Prostate gland (tissue), 2 donors: ENCODE results near the gene SH3GLB1. TPM values are rescaled to one million over a fixed set of nuclear protein-coding genes. Genes with fewer than 3 reads are reported as not detected.

Experiments used
- DNase-seq: peaks from one replicate; pipeline ENCODE4 v3.0.0-alpha.2; 2019; ENCODE audit warnings: low spot score
- H3K27ac ChIP-seq, 2 donors: fragments of 200-600 bp; sonication (generic); 2 replicates each; pipeline ENCODE4 v1.5.1; 2017 to 2019
- H3K27me3 ChIP-seq: fragments of 200-600 bp; sonication (generic); replicated peaks from 2 replicates; pipeline ENCODE4 v1.5.1; 2019; ENCODE audit not compliant: insufficient read depth
- H3K36me3 ChIP-seq, 2 donors: fragments of 200-600 bp; sonication (generic); 1 replicate in 1 of 2; 2 replicates in 1 of 2; pipeline versions ENCODE4 v1.5.1 to v1.8.1; 2017 to 2019
- H3K4me1 ChIP-seq: fragments of 200-600 bp; sonication (generic); replicated peaks from 2 replicates; pipeline ENCODE4 v1.5.1; 2019
- H3K4me3 ChIP-seq, 2 donors: fragments of 200-600 bp; sonication (generic); 2 replicates each; pipeline ENCODE4 v1.5.1; 2017 to 2019
- H3K9me3 ChIP-seq: fragments of 200-600 bp; sonication (generic); 2 replicates; pipeline ENCODE4 v1.5.1; 2017
- POLR2A ChIP-seq: fragments of 450-650 bp; IDR thresholded peaks from one replicate; pipeline ENCODE4 v1.6.1; 2016; ENCODE audit warnings: antibody characterized with exemption, mild to moderate bottlenecking
- POLR2AphosphoS5 ChIP-seq: sonication (generic); formaldehyde crosslinking; IDR thresholded peaks from one replicate; pipeline ENCODE4 v1.6.1; 2017; ENCODE audit warnings: antibody characterized with exemption
- WGBS: methylation state at CpG from one replicate; pipeline ENCODE4 v1.1.5; 2018; 5-methylcytosine and 5-hydroxymethylcytosine counted together
- intact Hi-C: fragments of 100-400 bp; cut with DNase I; formaldehyde crosslinking; loops from one replicate; pipeline ENCODE4 v1.14.2; 2022
- total RNA-seq, 2 donors: library from RNA; depleted of rRNA; stranded (reverse); fragments of >200 nt; gene quantifications; one replicate each; pipeline ENCODE4 v1.1.0, GENCODE V29; 2016
- TF ChIP-seq, protein P1 (sequence below), 4 experiments: fragments of 200-600 bp in 2 of 4; fragments of 450-650 bp in 2 of 4; sonication (generic) in 2 of 4; IDR thresholded peaks; 1 replicate in 3 of 4; 2 replicates in 1 of 4; pipeline ENCODE4 v1.5.1; 2016 to 2019; ENCODE audit warnings: antibody characterized with exemption in 4 of 4, mild to moderate bottlenecking in 2 of 4, moderate library complexity in 2 of 4

The SH3GLB1 gene
- total RNA-seq, 2 donors from 2014 or later, result 26.9 to 44.0 TPM

- H3K36me3 ChIP-seq, result no peaks in the 10 kb centered on the region
- no peaks in the 10 kb centered on the region for H3K4me1 ChIP-seq
- H3K4me3 ChIP-seq, result no peak overlapping the region
- no peaks in the 10 kb centered on the region for H3K27me3 ChIP-seq
- intact Hi-C loops, result no loop called here
- no peaks in the 10 kb centered on the region for H3K9me3 ChIP-seq
- TF ChIP-seq, protein P1, sequence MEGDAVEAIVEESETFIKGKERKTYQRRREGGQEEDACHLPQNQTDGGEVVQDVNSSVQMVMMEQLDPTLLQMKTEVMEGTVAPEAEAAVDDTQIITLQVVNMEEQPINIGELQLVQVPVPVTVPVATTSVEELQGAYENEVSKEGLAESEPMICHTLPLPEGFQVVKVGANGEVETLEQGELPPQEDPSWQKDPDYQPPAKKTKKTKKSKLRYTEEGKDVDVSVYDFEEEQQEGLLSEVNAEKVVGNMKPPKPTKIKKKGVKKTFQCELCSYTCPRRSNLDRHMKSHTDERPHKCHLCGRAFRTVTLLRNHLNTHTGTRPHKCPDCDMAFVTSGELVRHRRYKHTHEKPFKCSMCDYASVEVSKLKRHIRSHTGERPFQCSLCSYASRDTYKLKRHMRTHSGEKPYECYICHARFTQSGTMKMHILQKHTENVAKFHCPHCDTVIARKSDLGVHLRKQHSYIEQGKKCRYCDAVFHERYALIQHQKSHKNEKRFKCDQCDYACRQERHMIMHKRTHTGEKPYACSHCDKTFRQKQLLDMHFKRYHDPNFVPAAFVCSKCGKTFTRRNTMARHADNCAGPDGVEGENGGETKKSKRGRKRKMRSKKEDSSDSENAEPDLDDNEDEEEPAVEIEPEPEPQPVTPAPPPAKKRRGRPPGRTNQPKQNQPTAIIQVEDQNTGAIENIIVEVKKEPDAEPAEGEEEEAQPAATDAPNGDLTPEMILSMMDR (IDR thresholded peaks at IDR 0.05), result no peak
- no peak for TF ChIP-seq POLR2AphosphoS5
- TF ChIP-seq POLR2A, result no peak
- no peak overlapping the region for H3K27ac ChIP-seq
- DNase-seq, result no peak
- 87% methylated on average over 1 of the region's 1 CpG for WGBS
Observed at GRCh38 chr1:86764523-86764922, 60.1 kb downstream of the SH3GLB1 start.

DNA sequence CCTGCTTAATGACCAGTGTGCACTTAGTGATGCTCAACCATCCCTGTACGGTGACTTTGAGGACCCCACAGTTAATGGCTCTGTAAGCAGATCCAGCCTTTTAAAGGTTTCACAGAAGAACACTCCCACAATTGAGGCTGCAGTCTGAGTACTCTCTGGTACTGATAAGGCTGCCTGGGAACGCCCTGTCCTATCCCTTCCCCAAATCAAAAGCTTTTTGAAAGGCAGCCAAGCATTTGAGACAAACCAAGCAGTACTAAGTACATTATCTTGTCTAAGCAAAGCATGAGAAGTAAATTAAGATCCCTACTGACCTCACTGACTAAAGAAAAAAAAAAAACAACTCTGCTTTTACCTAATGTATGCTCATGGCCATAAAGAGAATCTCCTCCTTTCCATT is 60.7 kb downstream of the SH3GLB1 start:
- Histone ChIP-seq H3K4me3 (no peak overlapping the region), H3K36me3 (no peaks in the 10 kb centered on the region), H3K4me1 (no peaks in the 10 kb centered on the region), H3K27ac (no peak overlapping the region), H3K9me3 (no peaks in the 10 kb centered on the region), H3K27me3 (no peaks in the 10 kb centered on the region)
- intact Hi-C loops, result no loop called here
- WGBS, result 24% methylated on average over 2 of the region's 2 CpGs
- no peak for DNase-seq
- no peak for TF ChIP-seq POLR2A
- TF ChIP-seq, protein P1 (IDR thresholded peaks at IDR 0.05), result no peak
- no peak for TF ChIP-seq POLR2AphosphoS5

- no peak for DNase-seq
- 95% methylated on average over 2 of the region's 2 CpGs for WGBS
- Histone ChIP-seq H3K9me3 (no peaks in the 10 kb centered on the region), H3K36me3 (no peaks in the 10 kb centered on the region), H3K27me3 (no peaks in the 10 kb centered on the region), H3K4me1 (no peaks in the 10 kb centered on the region), H3K27ac (no peak overlapping the region), H3K4me3 (no peak overlapping the region)
- TF ChIP-seq, protein P1 (IDR thresholded peaks at IDR 0.05), result no peak
- TF ChIP-seq POLR2AphosphoS5 (no peak), POLR2A (no peak)
- intact Hi-C loops, result no loop called here
Observed at GRCh38 chr1:86765674-86766073, 61.3 kb downstream of the SH3GLB1 start.

GRCh38 chr1:86768554-86768953 is 64.2 kb downstream of the SH3GLB1 start:
- no peak for DNase-seq
- TF ChIP-seq, protein P1 (IDR thresholded peaks at IDR 0.05), result no peak
- Histone ChIP-seq H3K36me3 (no peaks in the 10 kb centered on the region), H3K27me3 (no peaks in the 10 kb centered on the region), H3K4me3 (no peak overlapping the region), H3K27ac (no peak overlapping the region), H3K9me3 (no peaks in the 10 kb centered on the region), H3K4me1 (no peaks in the 10 kb centered on the region)
- intact Hi-C loops, result no loop called here

- no peak for DNase-seq
- no peaks in the 10 kb centered on the region for H3K27me3 ChIP-seq
- H3K4me3 ChIP-seq, result no peak overlapping the region
- no peaks in the 10 kb centered on the region for H3K4me1 ChIP-seq
- TF ChIP-seq, protein P1 (IDR thresholded peaks at IDR 0.05), result no peak
- TF ChIP-seq POLR2A (no peak), POLR2AphosphoS5 (no peak)
- 93% methylated on average over 4 of the region's 4 CpGs for WGBS
- no peaks in the 10 kb centered on the region for H3K9me3 ChIP-seq
- no peaks in the 10 kb centered on the region for H3K36me3 ChIP-seq
- H3K27ac ChIP-seq, result no peak overlapping the region
- intact Hi-C loops, result no loop called here
Observed at GRCh38 chr1:86769065-86769464, 64.7 kb downstream of the SH3GLB1 start.
